Right hindlimb (tissue), 1 donor: ENCODE measurements around the gene LRRFIP2.
"Not testable (repeated sequence)": the region's sequence is repeated elsewhere in the genome, so short reads cannot be mapped to it uniquely, and the experiment has no call there.

Source experiments
- DNase-seq: peaks from one replicate; pipeline ENCODE4 v3.0.0-alpha.2; 2018

Gene LRRFIP2

GRCh38 chr3:37174532-37175126 lies at the start of gene LRRFIP2:
TSS of gene LRRFIP2 (minus strand) at chr3:37174582. CDS start at chr3:37148983, 25,599 bp downstream.
- no peak for DNase-seq

GRCh38 chr3:37223576-37223975 lies 49.2 kb upstream of the LRRFIP2 start:
- DNase-seq = no peak

GRCh38 chr3:37223141-37223558 lies 48.8 kb upstream of the LRRFIP2 start:
- no peak for DNase-seq

- not testable (repeated sequence) for DNase-seq
Observed at GRCh38 chr3:37222542-37222941, 48.2 kb upstream of the LRRFIP2 start.

- no peak for DNase-seq
Observed at GRCh38 chr3:37221407-37221806, 47.0 kb upstream of the LRRFIP2 start.

- DNase-seq = no peak
Observed at GRCh38 chr3:37219266-37219665, 44.9 kb upstream of the LRRFIP2 start.

- DNase-seq = no peak
Observed at GRCh38 chr3:37218206-37218605, 43.8 kb upstream of the LRRFIP2 start.

GRCh38 chr3:37217098-37217849 lies 42.9 kb upstream of the LRRFIP2 start:
- no peak for DNase-seq

GRCh38 chr3:37216597-37217097 lies 42.3 kb upstream of the LRRFIP2 start:
- DNase-seq = no peak

GRCh38 chr3:37214076-37214475 lies 39.7 kb upstream of the LRRFIP2 start:
- no peak for DNase-seq

- no peak for DNase-seq
Observed at GRCh38 chr3:37210230-37210629, 35.8 kb upstream of the LRRFIP2 start.

- not testable (repeated sequence) for DNase-seq
Observed at GRCh38 chr3:37208576-37208975, 34.2 kb upstream of the LRRFIP2 start.

- not testable (repeated sequence) for DNase-seq
Observed at GRCh38 chr3:37208008-37208407, 33.6 kb upstream of the LRRFIP2 start.

GRCh38 chr3:37206041-37206440 lies 31.7 kb upstream of the LRRFIP2 start:
- not testable (repeated sequence) for DNase-seq

GRCh38 chr3:37204314-37204713 lies 29.9 kb upstream of the LRRFIP2 start:
- DNase-seq = no peak

- peak; percentile 53 for DNase-seq
Observed at GRCh38 chr3:37202035-37202434, 27.7 kb upstream of the LRRFIP2 start.

- no peak for DNase-seq
Observed at GRCh38 chr3:37200141-37200540, 25.8 kb upstream of the LRRFIP2 start.

- DNase-seq = no peak
Observed at GRCh38 chr3:37198996-37199395, 24.6 kb upstream of the LRRFIP2 start.

- no peak for DNase-seq
Observed at GRCh38 chr3:37198547-37198946, 24.2 kb upstream of the LRRFIP2 start.

GRCh38 chr3:37197810-37198371 lies 23.5 kb upstream of the LRRFIP2 start:
- no peak for DNase-seq

GRCh38 chr3:37194533-37194932 lies 20.2 kb upstream of the LRRFIP2 start:
- no peak for DNase-seq

GRCh38 chr3:37190667-37191066 lies 16.3 kb upstream of the LRRFIP2 start:
- no peak for DNase-seq

GRCh38 chr3:37189109-37189508 lies 14.7 kb upstream of the LRRFIP2 start:
- DNase-seq = no peak

GRCh38 chr3:37183976-37184375 lies 9.6 kb upstream of the LRRFIP2 start:
- no peak for DNase-seq
